Ammon's horn (tissue), 1 donor: ENCODE results near the gene MBNL1.

Experiments used
- DNase-seq: peaks from one replicate; pipeline ENCODE4 v3.0.0-alpha.2; 2016; ENCODE audit warnings: low spot score

Gene MBNL1

DNA sequence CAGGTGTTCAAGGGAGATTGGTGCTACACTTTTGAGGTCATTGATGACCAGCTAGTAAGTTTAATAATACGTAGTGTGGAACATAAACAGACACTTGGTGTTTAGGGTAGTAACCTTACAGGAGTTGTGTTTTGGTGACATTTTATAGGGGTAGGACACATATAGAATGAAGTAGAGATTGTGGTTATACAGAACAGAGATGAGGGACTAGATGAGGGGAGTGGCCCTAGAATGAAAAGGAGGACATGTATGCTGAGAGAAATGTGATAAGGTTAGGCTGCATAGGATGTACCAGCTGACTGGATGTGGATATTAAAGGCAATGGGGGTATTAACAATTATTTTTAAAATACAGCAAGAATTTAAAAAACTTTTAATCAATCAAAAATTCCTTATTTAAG is 8.0 kb downstream of the MBNL1 start:
- no peak for DNase-seq

DNA sequence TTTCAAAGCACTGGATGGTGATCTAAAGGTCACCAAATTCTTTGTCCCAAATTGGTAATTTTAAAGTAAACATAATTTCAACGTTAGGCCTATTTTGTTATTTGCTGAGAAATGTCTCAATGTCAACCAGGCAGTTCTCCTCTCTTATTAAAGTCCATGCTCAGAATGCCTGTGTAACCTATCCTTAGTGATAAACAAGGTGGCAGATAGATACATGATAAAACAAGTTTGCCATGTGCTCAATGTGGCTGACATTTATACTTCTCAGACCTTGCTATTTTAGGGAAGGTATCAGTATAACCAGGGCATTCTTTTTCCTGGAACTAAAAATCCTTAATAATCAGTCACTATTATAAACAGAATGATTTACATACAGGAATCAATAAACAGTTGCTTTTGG is 8.5 kb downstream of the MBNL1 start:
- no peak for DNase-seq

DNA sequence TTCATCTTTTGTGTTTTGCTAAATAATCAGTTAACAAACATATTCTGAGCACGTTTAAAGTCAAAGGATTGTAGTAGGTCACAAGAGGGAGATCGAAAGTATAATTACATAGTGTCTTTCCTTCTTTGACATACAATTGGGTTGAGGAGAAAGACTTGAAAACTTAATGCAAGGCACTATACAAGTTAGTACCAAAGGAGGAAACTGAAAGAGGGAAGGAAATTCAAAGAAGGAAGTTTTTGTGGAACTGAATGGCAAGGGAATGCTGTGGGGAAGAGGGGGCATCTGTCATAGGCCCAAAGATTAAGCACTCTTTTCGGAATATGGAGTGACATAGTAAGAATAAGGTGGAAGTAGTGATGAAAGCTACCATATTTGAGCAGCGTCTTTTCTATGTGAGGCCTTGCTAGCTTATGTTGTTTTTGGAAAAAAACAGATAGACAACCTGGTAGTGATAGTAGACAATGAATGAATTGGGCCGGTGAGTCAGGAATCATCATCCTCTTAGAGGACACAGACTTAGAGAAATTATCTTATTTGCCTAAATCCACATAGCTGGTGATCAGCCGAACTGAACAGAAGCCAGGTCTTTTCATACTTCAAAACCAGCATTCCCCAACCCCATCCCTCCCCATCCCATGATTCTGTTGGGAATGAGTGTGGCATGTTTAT is 10.2 kb downstream of the MBNL1 start:
- no peak for DNase-seq

DNA sequence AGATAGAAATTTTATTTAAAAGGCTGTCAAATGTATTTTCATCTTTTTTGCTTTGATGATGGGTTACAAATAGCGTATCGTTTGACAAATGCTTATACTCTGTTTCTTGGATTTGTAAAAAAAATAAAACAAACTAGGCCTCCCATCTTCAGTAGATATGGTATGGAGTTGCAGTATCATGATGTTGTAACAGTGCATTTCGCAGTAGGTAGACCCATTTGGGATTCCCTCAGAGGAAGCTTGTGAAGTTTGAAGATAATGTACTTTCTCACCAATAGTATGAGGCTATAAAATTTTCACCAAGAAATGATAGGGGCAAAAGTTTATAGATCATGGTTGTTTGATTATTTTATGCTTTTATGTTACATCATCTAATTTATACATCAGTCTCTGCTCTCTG is 10.8 kb downstream of the MBNL1 start:
- no peak for DNase-seq

DNA sequence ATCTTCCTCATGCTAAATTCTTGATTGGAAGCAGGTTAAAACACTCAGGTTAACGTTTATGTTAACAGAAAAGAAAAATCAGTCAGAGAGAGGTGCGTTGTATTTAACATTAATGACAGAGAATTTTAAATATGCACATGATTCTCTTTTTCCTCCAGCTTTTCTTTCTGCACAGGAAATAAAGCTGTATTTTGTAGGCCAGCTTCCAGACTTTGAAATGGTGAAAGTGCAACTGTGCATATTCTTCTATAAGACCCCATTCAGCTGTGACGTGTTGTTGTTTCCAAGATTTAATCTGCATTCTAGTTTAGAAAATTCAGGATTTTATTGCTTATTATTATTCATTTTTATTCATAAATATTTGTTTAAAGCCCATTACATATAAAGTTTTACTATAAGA is 11.8 kb downstream of the MBNL1 start:
- no peak for DNase-seq

DNA sequence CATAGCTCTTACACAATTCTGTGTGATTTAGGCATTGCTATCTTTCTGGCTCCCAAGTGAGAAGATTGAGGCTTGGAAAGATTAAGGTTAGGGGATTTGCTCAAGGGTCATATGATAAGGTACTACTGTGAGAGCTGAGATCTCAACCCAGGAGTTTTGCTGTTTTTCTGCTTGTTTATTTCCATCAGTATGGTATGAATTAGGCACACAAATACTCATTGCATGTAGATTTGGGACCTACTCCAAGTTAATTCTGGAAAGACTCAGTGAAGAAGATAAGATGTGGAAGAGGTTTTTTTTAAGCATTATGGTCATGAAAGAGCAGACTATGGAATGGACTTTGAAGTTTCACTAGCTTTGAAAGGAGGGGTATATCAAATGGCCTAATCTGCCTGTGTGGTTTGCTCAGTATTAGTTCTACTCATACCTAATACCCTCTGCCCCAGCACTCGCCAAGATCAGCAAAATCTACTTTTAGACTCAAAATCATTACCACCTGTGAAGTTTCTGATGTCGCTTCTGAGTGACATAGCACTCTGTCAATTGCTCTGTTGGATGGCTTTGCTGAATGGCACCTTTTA is 12.5 kb downstream of the MBNL1 start:
- DNase-seq = no peak

DNA sequence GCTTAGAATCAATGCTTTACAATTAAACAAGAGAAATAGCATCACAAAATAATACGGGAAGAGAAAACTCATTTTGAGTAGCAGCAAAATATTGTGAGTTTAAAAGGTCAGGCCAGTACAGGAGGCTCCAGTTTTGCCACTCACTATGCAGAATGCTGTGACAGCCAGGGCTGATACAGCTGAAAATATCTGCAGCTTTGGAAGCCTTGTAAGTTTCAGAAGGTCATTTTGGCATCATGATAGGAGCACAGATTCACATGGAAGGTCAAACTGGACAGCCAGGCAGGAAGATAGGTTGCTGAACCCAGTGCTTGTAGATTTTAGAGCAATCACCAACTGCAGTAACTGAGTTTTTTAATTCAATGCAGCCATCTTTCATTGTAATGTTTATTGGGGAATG is 14.1 kb downstream of the MBNL1 start:
- DNase-seq = no peak

DNA sequence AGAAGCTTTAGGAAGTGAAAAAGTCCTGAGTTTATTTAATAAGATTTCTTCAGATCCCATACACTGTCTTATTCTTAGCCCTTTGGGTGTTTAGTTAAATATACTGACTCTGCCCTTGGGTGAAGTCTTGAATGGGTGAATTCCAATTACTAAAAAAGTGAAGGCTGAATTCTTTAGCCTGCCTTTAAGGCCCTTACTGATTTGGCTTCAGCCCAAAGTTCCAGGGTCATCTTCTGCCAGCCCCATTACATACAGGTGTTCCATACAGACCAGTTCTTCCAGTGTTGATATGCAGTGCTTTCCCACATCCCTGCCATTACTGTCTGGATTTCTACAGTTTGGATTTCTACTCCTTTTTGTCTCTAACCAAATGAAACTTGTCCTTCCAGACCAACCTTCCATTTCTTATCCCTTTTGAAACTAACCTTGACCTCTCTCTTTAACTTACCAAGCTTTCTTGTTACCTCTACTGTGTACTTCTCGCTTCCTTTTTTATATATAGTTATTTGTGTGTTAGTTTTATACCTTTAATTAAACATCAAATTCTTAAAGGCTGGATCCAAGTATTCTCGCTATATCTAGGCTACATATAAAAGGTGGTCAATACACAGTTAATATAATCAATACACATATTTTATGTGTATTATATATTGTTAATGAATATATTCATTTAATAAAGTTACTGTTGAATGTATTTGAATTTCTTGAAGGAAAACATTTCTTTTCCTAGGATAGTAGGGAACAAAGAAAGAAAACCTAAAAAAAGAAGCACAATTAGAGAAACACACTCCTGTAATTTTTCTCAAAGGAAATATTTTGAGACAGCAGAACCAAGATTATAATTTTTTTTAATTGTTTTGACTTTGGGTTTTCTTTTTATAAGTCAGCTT is 15.0 kb downstream of the MBNL1 start:
- DNase-seq = no peak

DNA sequence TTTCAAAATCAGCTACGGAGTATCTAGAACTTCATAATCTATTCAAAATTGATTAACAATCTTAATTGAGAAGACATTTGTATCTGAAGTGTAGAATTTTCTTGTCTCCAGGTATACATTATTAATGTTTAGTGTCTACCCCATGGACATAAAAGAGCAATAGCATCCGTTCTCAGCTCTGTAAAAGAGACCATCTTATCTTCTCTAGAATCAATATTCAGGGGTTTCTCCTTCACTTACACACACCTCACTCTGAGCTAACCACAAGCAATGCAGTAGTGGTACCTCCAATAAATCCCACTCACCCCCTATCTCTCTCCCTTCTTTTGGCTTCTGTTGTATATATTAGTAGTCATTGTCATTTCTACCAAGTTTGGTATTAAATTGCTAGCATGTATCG is 16.2 kb downstream of the MBNL1 start:
- no peak for DNase-seq

DNA sequence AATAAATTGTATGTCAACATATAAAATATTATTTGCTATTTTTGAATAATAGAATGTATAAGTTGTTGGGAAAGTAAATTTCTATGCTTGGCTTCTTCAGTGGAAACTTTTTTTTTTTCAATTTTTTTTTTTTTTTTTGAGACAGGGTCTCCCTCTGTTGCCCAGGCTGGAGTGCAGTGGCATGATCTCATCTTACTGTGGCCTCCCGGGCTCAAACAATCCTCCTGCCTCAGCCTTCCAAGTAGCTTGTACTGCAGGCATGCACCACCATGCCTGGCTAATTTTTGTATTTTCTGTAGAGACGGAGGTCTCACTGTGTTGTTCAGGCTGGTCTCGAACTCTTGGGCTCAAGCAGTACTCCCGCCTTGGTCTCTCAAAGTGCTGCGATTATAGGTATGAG is 16.8 kb downstream of the MBNL1 start:
- no peak for DNase-seq

DNA sequence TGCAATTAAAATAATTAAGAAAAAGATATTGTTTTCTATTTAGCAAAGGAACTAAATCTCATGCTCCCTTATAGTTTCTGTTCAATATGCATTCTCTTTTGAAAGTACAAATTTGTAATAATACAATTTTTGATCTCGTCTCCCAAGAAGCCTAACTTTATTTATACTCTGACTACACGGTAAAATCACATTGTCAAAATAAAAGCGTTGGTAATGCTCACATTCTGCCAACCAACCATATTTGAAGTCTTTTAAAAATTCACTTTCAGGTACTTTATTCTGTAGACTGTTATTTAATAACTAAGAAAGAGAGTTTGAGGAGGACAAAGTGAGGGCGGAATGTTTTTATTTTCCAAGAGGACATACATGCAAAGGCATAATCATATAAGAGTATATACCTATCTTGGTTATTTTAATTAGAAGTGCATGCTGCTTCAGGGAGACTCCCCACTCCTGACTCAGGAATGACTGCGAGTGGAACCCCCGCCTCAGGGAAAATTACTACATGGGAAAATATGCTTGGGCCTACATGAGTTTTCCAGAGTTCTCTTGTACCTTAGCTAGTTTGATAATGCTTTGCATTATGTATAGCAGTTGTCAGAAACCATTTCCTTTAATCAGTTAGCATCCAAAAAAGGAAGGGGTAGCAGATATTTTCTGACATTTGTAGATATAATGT is 19.3 kb downstream of the MBNL1 start:
- no peak for DNase-seq

DNA sequence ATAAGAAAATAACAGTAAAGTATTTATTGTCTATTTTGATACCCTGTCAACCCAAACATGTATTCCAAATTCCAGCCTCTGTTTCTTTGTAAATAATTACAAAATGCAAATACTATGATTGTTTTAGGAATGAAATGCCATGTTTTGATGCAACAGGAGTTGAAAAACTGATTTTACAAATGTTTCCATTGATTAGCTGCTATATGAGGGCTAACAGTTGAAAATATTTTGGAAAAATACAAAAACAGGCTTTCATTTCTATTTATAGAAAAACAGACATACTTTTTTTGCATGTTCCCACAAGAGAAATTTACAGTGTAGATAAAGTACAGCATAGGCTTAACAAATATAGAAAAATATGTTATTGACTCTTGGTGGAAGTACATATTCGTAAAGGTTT is 20.0 kb downstream of the MBNL1 start:
- DNase-seq = no peak

DNA sequence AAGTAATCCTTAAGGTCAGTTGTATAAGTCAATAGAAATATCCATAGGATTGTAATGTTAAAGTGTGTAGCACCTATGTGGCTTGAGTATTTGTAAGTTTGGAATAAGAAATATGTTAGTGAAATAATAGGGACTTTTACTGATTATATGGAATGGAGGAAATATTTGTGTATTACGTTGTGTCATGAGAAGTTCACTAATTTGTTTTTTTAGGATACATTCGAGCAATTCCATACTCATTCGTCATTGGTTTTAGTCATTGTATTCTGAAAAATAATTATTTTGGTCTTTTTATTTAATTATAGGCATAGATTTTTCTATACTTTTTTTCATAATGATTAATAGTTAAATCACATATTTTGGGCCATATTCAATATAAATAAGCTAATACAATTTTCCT is 21.0 kb downstream of the MBNL1 start:
- no peak for DNase-seq

DNA sequence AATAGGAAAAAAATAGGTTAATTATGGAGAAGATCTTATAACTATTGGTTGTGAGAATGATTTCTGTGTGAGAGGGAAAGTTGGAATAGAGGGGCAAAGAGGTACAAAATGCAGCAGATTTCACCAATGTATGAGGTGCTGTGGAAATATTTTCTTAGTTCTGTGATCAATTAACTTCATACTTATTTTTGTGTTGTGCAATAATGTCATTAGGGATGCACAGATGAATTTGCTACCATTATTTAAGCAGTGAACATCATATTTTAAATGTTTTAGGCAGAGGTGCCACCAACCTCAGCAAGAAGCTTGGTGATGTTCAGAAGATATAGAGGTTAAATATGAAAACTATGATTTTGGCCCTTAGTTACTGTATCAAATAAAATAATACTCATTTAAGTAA is 21.6 kb downstream of the MBNL1 start:
- DNase-seq = no peak

DNA sequence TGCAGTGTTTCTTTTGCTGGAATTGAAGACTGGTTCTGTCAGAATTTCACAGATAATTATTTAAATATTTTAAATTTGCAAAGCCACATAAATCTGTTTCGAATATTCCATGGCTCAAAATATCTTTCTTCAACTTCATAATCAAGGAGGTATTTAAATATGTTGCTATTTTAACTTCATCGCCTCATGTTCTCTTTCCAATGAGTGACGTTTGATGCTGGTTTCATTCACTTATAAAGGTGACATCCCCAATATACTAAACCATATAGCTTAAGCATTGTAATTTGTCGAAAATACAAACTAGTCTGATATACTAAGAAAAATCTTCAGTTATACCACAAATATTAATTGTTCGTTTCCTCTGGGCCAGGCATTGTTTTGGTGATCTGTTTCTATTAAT is 22.5 kb downstream of the MBNL1 start:
- no peak for DNase-seq

DNA sequence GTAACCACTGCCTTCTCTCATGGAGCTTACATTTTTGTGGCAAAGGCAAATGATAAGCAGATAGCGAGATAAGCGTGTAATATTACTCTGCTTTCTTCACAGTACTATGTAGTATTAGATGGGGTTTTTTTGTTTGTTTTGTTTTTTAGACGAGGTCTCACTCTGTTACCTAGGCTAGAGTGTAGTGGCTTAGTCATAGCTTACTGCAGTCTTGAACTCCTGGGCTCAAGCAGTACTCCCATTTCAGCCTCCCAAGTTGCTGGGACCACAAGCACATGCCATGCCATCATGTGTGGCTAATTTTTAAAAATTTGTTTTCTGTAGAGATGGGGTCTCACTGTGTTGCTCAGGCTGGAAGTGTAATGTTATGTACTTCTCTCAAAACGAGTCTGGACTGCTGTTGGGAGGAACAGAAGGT is 22.9 kb downstream of the MBNL1 start:
- no peak for DNase-seq

DNA sequence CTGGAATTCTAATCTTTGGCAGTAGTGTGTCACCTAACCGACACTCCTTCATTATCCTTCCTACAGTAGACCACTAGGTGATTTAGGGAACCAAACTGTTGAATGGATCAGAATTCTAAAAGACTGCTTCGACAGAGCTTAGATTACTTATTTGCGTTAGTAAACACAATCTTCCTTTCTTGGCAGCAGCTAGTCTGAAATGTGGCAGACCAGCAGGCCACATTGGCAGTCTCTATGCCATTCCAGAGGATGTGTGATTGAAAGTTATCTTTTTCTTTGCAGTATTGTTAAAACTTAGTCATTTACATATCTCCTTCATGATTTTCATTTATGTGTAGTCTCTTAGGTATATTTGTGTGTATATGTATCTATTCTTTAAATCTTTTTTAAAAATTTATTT is 23.6 kb downstream of the MBNL1 start:
- no peak for DNase-seq

DNA sequence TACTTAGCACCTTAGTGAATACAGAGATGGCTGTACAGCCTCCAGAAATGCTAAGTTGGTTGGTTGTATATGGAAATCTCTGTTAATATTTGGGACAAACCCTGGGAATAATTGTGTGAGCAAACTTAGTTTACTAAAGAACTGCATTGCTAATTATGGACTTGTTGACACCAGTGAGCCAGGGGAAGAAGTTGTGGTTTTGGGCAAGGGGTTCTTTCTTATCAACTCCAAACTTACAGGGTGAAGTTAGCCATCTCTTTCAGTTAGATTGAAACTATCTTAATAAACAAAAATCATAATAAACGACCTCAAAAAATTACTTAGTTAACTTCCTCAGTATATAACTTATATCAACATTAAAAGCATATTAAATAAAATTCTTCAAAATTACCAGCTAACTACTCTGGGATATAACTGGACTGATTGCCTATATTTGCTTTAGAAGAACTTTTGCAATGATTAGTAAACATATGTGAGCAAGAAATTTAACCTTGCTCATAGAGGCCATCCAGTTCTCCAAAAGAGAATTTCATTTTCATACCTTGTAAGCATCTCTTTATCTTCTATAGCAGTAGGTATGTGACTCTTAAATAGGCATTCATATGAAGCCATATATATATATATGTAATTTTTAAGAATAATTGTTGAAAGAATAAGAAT is 24.7 kb downstream of the MBNL1 start:
- DNase-seq = no peak

DNA sequence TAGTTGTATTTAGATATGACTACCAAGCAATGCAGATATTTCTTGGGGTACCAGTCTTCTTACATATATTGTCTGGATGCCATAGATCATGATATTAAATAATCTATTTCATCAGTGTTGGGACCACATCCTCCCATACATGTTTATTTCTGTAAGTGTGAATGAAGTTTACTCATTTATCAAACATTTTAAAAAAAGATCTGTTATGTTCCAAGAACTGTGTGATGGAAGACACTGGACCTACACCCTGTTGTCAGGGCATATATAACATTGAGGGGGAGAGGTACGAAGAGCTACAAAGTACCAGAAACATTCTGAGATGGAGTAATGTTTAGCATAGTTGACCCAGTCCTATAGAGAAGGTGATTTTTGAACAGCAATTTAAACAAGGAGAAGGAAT is 26.6 kb downstream of the MBNL1 start:
- no peak for DNase-seq

DNA sequence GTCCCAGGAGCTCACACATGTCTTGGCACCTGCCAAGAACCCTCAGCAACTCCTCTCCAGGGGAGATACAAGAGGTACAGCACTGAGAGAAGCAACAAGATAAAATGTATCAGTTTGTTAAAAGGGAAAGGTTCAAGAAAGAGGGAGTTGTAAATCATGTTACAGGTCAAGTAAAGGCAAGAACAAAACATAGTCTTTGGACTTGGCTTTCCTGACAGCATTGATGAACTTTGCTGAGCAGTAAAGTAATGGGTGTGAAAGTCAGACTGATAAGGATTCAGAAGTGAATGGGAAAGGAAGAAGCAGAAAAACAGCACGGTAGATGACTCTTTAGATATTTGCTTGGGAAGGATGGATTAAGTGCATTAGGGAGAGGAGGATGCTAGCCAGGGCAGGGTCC is 27.1 kb downstream of the MBNL1 start:
- DNase-seq = no peak

DNA sequence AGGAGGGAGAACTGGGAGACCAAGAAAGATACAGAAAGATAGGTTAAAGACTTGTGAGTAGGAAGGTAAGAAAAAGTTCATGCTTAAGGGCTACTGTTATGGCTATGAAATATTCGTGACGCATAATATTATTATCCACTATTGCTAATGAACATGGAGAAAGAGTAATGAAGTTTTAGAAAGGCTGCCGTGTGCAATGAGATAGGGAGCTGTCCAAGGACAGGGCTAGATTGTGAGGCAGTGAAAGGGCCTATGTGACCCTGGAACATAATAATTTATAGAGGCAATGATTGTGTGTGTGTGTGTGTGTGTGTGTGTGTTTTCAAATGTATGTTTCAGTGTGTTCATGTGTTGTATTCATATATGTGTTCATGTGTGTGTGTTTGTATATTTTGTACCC is 27.7 kb downstream of the MBNL1 start:
- no peak for DNase-seq

DNA sequence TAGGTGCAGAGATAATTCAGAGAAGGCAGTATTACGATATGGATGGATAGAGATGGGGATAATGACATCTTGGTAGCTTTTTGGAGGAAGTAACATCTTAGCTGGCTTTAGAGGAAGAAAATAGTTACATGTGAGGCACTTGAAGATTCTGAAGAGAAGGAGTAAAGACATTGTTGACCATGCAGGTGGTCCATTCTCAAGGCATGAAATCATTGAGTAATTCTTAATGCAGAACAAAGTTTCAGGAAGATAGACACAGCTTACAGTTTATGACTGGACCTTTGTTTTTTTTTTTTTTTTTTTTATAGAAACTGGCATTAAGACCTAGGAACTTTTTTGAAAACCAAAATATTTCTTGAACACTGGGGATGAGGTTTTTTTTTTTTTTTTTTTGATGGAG is 28.2 kb downstream of the MBNL1 start:
- no peak for DNase-seq
